Fibroblast of mammary gland (primary cell): Measurements from ENCODE around the gene XCL1.

Source experiments
- DNase-seq: peaks from one replicate; pipeline ENCODE4 v3.0.0-alpha.2; 2010; ENCODE audit warnings: low read depth
- H3K4me3 ChIP-seq: 2 replicates; pipeline ENCODE4 v1.5.1; 2011; ENCODE audit warnings: low read depth, mild to moderate bottlenecking, low read length, moderate library complexity; ENCODE audit not compliant: control insufficient read depth
- TF ChIP-seq, protein P1 (sequence below): conservative IDR thresholded peaks from 2 replicates; pipeline ENCODE4 v1.5.1; 2011; ENCODE audit warnings: low read depth, low read length, inconsistent platforms; ENCODE audit not compliant: control insufficient read depth, insufficient read depth

The XCL1 gene

GRCh38 chr1:168556647-168557046 is 19.8 kb upstream of the XCL1 start:
- TF ChIP-seq, protein P1, sequence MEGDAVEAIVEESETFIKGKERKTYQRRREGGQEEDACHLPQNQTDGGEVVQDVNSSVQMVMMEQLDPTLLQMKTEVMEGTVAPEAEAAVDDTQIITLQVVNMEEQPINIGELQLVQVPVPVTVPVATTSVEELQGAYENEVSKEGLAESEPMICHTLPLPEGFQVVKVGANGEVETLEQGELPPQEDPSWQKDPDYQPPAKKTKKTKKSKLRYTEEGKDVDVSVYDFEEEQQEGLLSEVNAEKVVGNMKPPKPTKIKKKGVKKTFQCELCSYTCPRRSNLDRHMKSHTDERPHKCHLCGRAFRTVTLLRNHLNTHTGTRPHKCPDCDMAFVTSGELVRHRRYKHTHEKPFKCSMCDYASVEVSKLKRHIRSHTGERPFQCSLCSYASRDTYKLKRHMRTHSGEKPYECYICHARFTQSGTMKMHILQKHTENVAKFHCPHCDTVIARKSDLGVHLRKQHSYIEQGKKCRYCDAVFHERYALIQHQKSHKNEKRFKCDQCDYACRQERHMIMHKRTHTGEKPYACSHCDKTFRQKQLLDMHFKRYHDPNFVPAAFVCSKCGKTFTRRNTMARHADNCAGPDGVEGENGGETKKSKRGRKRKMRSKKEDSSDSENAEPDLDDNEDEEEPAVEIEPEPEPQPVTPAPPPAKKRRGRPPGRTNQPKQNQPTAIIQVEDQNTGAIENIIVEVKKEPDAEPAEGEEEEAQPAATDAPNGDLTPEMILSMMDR: no peak
- no peak for DNase-seq
- H3K4me3 ChIP-seq: no peak overlapping the region

GRCh38 chr1:168560370-168560769 is 16.0 kb upstream of the XCL1 start:
- no peak for DNase-seq
- TF ChIP-seq, protein P1: no peak

GRCh38 chr1:168561989-168562388 is 14.4 kb upstream of the XCL1 start:
- no peak for DNase-seq
- TF ChIP-seq, protein P1: no peak
- no peak overlapping the region for H3K4me3 ChIP-seq

More at GRCh38 chr1:168560370-168560769, 16.0 kb upstream of the XCL1 start:
- no peak overlapping the region for H3K4me3 ChIP-seq

GRCh38 chr1:168565825-168566224 is 10.6 kb upstream of the XCL1 start:
- no peak overlapping the region for H3K4me3 ChIP-seq
- TF ChIP-seq, protein P1: no peak
- DNase-seq: no peak

DNA sequence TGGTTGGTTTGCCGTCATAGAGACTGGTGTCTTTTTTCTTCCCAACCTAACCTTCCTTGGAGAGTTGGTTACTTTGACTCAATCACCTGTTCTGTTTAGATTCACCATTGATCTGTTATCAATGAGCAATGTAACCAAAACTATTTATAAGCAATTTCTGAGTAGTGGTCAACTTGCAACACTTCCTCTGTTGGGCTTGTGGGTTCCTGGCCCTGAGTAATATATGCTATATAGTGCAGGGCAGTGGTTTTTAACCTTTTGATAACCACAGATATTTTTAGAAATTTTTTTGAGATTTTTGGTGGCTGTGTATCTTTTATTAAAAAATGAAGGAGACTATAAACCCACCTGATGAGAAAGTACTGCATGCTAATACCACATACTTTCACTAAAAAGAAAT is 9.4 kb upstream of the XCL1 start:
- TF ChIP-seq, protein P1: no peak
- DNase-seq: no peak
- no peak overlapping the region for H3K4me3 ChIP-seq

GRCh38 chr1:168567568-168567967 is 8.8 kb upstream of the XCL1 start:
- TF ChIP-seq, protein P1: no peak
- no peak for DNase-seq
- no peak overlapping the region for H3K4me3 ChIP-seq

GRCh38 chr1:168568346-168568745 is 8.1 kb upstream of the XCL1 start:
- DNase-seq: no peak
- no peak overlapping the region for H3K4me3 ChIP-seq
- TF ChIP-seq, protein P1: no peak
